ENCODE data around the gene PDZRN3.

GRCh38 chr3:73661265-73661664, 36.5 kb upstream of the PDZRN3 start:
- no peak for TF ChIP-seq CTCF (IDR thresholded peaks at IDR 0.05; ENCODE audit: poor library complexity)
- TF ChIP-seq EZH2 (IDR thresholded peaks at IDR 0.05; ENCODE audit: borderline replicate concordance), result no peak
- no peak for TF ChIP-seq EZH2phosphoT487 (IDR thresholded peaks at IDR 0.05; ENCODE audit: low read depth, severe bottlenecking, unreplicated experiment)
